Stomach (tissue), 4 donors: ENCODE measurements around the gene S100A11.

Source experiments
- POLR2AphosphoS5 ChIP-seq, 3 donors: sonication (generic); formaldehyde crosslinking; IDR thresholded peaks; one replicate each; pipeline ENCODE4 v1.6.1; 2016; ENCODE audit warnings: antibody characterized with exemption in 3 of 3
- TF ChIP-seq, protein P1 (sequence below), 7 experiments: fragments of 450-650 bp in 4 of 7; fragments of 200-600 bp in 3 of 7; sonication (generic) in 3 of 7; IDR thresholded peaks; one replicate each; pipeline ENCODE4 v1.5.1; 2016 to 2019; ENCODE audit warnings: antibody characterized with exemption in 7 of 7, control low read depth in 2 of 7, mild to moderate bottlenecking in 1 of 7

DNA sequence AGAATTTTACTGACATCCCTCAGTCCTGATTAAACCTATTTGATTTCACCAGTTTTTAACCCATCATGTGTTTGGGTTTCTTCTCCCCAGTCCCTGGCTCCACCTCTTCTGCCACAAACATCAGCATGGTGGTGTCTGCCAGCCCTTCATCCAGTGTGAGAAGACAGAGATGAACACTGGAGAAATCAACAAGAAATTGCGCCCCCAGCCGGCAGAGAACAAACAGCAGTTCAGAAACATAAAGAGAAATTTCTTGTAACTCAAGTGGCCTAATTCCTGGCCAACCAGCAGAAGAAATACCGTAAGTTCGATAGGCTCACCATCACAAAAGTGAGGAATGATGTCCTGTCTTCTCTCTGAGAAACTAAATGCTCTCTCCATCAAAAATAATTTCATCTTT is 18.3 kb downstream of the S100A11 start:
- TF ChIP-seq, protein P1, sequence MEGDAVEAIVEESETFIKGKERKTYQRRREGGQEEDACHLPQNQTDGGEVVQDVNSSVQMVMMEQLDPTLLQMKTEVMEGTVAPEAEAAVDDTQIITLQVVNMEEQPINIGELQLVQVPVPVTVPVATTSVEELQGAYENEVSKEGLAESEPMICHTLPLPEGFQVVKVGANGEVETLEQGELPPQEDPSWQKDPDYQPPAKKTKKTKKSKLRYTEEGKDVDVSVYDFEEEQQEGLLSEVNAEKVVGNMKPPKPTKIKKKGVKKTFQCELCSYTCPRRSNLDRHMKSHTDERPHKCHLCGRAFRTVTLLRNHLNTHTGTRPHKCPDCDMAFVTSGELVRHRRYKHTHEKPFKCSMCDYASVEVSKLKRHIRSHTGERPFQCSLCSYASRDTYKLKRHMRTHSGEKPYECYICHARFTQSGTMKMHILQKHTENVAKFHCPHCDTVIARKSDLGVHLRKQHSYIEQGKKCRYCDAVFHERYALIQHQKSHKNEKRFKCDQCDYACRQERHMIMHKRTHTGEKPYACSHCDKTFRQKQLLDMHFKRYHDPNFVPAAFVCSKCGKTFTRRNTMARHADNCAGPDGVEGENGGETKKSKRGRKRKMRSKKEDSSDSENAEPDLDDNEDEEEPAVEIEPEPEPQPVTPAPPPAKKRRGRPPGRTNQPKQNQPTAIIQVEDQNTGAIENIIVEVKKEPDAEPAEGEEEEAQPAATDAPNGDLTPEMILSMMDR (IDR thresholded peaks at IDR 0.05): no peak
- TF ChIP-seq POLR2AphosphoS5 (IDR thresholded peaks at IDR 0.05): no peak
